Prostate gland (tissue), 2 donors: Measurements from ENCODE around the gene PKHD1.

Experiments
- CTCF ChIP-seq, 4 experiments: fragments of 200-600 bp in 2 of 4; fragments of 450-650 bp in 2 of 4; sonication (generic) in 2 of 4; IDR thresholded peaks; 1 replicate in 3 of 4; 2 replicates in 1 of 4; pipeline ENCODE4 v1.5.1; 2016 to 2019; ENCODE audit warnings: antibody characterized with exemption in 4 of 4, mild to moderate bottlenecking in 2 of 4, moderate library complexity in 2 of 4
- POLR2AphosphoS5 ChIP-seq: sonication (generic); formaldehyde crosslinking; IDR thresholded peaks from one replicate; pipeline ENCODE4 v1.6.1; 2017; ENCODE audit warnings: antibody characterized with exemption

GRCh38 chr6:51684038-51684437 is 403.4 kb downstream of the PKHD1 start:
- TF ChIP-seq CTCF (IDR thresholded peaks at IDR 0.05) = no peak
- TF ChIP-seq POLR2AphosphoS5 = no peak
